ENCODE measurements around the gene ASPSCR1.

DNA sequence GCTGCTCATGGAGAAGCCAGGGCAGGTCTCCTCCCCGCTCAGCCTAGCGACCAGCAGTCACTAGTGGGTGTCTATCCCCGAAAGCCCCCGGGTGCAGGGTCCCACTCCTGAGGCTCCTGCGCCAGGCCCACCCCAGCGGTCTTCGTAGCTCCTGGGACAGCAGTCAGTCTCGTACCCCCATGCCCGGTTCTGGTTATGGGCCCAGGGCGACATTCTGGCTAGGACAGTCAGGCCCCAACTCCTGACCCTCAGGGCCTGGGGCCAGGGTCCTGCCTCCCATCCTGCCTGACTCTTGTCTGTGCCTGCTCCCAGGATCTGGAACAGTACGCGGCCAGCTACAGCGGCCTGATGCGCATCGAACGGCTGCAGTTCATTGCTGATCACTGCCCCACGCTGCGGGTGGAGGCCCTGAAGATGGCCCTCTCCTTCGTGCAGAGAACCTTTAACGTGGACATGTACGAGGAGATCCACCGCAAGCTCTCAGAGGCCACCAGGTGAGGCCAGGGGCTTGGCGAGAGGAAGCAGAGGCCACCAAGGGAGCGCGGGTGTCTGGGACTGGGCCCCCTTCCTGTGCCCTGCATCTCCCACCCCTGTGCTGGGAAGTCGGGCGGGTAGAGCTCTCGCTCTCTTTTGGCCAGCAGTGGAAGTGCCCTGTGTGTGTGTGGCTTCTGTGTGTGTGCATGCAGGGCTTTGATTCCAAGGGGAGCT, 76.3 kb downstream of the ASPSCR1 start:
- no peak for TF ChIP-seq PAX5 (IDR thresholded peaks at IDR 0.05; ENCODE audit: insufficient read depth, low read length, severe bottlenecking)
- no peak for TF ChIP-seq TAF1 (IDR thresholded peaks at IDR 0.05; ENCODE audit: low read depth, low read length)
- TF ChIP-seq POLR2A (IDR thresholded peaks at IDR 0.05; ENCODE audit: low read depth, low read length): no peak
- TF ChIP-seq POLR2AphosphoS5 (IDR thresholded peaks at IDR 0.05; ENCODE audit: low read depth, low read length): 0 out of 2 replicates have a peak, but pooled peaks have one; percentile 17

All from GM12891 (cell line).